HepG2 (cell line): Measurements from ENCODE around the gene MEF2D. TPM values are rescaled to one million over a fixed set of nuclear protein-coding genes. Genes with fewer than 3 reads are reported as not detected.

Source experiments
- ATF7-NPFF ChIP-seq: sonication (generic); formaldehyde crosslinking; IDR thresholded peaks from 2 replicates; pipeline ENCODE4 v1.8.1; 2023; ENCODE audit warnings: mild to moderate bottlenecking, low read depth, missing genetic modification reagents, moderate library complexity
- BORCS8-MEF2B ChIP-seq: sonication (generic); formaldehyde crosslinking; IDR thresholded peaks from 2 replicates; pipeline ENCODE4 v1.8.0; 2022; ENCODE audit warnings: mild to moderate bottlenecking, missing genetic modification reagents
- FOSL2 ChIP-seq: sonication (generic); formaldehyde crosslinking; IDR thresholded peaks from 2 replicates; pipeline ENCODE4 v1.4.0; 2020; ENCODE audit warnings: missing genetic modification reagents
- GPN1 ChIP-seq: sonication (generic); formaldehyde crosslinking; IDR thresholded peaks from 2 replicates; pipeline ENCODE4 v1.5.1; 2020; ENCODE audit warnings: missing genetic modification reagents, borderline replicate concordance
- HDAC2 ChIP-seq: sonication (generic); formaldehyde crosslinking; IDR thresholded peaks from 2 replicates; pipeline ENCODE4 v1.4.0; 2020; ENCODE audit warnings: missing genetic modification reagents
- LRRFIP1 ChIP-seq: sonication (generic); formaldehyde crosslinking; conservative IDR thresholded peaks from 2 replicates; pipeline ENCODE4 v1.4.0; 2020; ENCODE audit warnings: missing genetic modification reagents
- MZF1 ChIP-seq: sonication (generic); formaldehyde crosslinking; IDR thresholded peaks from 2 replicates; pipeline ENCODE4 v1.8.1; 2023; ENCODE audit warnings: mild to moderate bottlenecking, missing genetic modification reagents, borderline replicate concordance
- PHF8 ChIP-seq: sonication (generic); formaldehyde crosslinking; IDR thresholded peaks from 2 replicates; pipeline ENCODE4 v1.5.0; 2020; ENCODE audit warnings: missing genetic modification reagents
- SIN3A ChIP-seq: IDR thresholded peaks from 2 replicates; pipeline ENCODE4 v1.6.1; 2011; ENCODE audit warnings: low read depth, mild to moderate bottlenecking, control low read depth, low read length, borderline replicate concordance
- SP1 ChIP-seq, 2 experiments: fragments of 450-650 bp in 1 of 2; sonication (generic) in 1 of 2; formaldehyde crosslinking in 1 of 2; IDR thresholded peaks; 2 replicates each; pipeline versions ENCODE4 v1.4.0 to v1.6.1; 2016 to 2020; ENCODE audit warnings: missing genetic modification reagents in 1 of 2
- SUZ12 ChIP-seq: fragments of 150-350 bp; IDR thresholded peaks from 2 replicates; pipeline ENCODE4 v1.6.1; 2014; ENCODE audit warnings: low read depth, low read length
- USF2 ChIP-seq, 2 experiments: sonication (generic) in 1 of 2; formaldehyde crosslinking in 1 of 2; IDR thresholded peaks; 2 replicates each; pipeline versions ENCODE4 v1.5.1 to v1.6.1; 2011 to 2020; ENCODE audit warnings: borderline replicate concordance in 1 of 2, low read depth in 1 of 2, low read length in 1 of 2, mild to moderate bottlenecking in 1 of 2, missing genetic modification reagents in 1 of 2, moderate library complexity in 1 of 2
- YEATS4 ChIP-seq: sonication (generic); formaldehyde crosslinking; IDR thresholded peaks from 2 replicates; pipeline ENCODE4 v1.4.0; 2020; ENCODE audit warnings: missing genetic modification reagents, borderline replicate concordance
- ZFP37 ChIP-seq: sonication (generic); formaldehyde crosslinking; IDR thresholded peaks from 2 replicates; pipeline ENCODE4 v1.4.0; 2020; ENCODE audit warnings: missing genetic modification reagents, borderline replicate concordance
- ZNF230 ChIP-seq: sonication (generic); formaldehyde crosslinking; IDR thresholded peaks from 2 replicates; pipeline ENCODE4 v1.4.0; 2020; ENCODE audit warnings: mild to moderate bottlenecking, missing genetic modification reagents
- ZNF275 ChIP-seq: sonication (generic); formaldehyde crosslinking; IDR thresholded peaks from 2 replicates; pipeline ENCODE4 v1.8.0; 2022; ENCODE audit warnings: missing genetic modification reagents, mild to moderate bottlenecking, inconsistent platforms, borderline replicate concordance
- ZNF280B ChIP-seq: sonication (generic); formaldehyde crosslinking; IDR thresholded peaks from 2 replicates; pipeline ENCODE4 v1.5.0; 2020; ENCODE audit warnings: missing genetic modification reagents, mild to moderate bottlenecking, borderline replicate concordance
- ZNF441 ChIP-seq: sonication (generic); formaldehyde crosslinking; IDR thresholded peaks from 2 replicates; pipeline ENCODE4 v1.7.0; 2021; ENCODE audit warnings: missing genetic modification reagents, borderline replicate concordance
- ZNF563 ChIP-seq: sonication (generic); formaldehyde crosslinking; IDR thresholded peaks from 2 replicates; pipeline ENCODE4 v1.8.0; 2022; ENCODE audit warnings: mild to moderate bottlenecking, moderate library complexity, missing genetic modification reagents
- ZNF841 ChIP-seq: sonication (generic); formaldehyde crosslinking; IDR thresholded peaks from 2 replicates; pipeline ENCODE4 v1.8.1; 2023; ENCODE audit warnings: missing genetic modification reagents, borderline replicate concordance
- polyA plus RNA-seq, 8 experiments: library from polyadenylated mRNA; depleted of rRNA in 3 of 8; stranded (reverse) in 7 of 8; unstranded in 1 of 8; fragments of >200 nt; fragmentation: Illumina TruSeq in 4 of 8; extraction: Trizol in 4 of 8; gene quantifications; 2 replicates each; pipeline versions ENCODE4 v1.2.1 to v1.2.3, GENCODE V29; 2011 to 2016; ENCODE audit warnings: low read depth in 4 of 8, missing spikeins in 1 of 8, mixed read lengths in 1 of 8; ENCODE audit not compliant: insufficient read depth in 1 of 8
- total RNA-seq, 5 experiments: library from RNA; depleted of rRNA; stranded (reverse); fragments of >200 nt; fragmentation: Illumina TruSeq; extraction: Trizol; gene quantifications; 2 replicates each; pipeline ENCODE4 v1.2.3, GENCODE V29; 2016; ENCODE audit warnings: low read depth in 1 of 5

Gene MEF2D
- total and polyA plus RNA-seq, 2 of the 13 experiments (the other 11 are each of a cell fraction or from before 2014, with no cell fraction given): 1.6 to 3.9 TPM

GRCh38 chr1:156471496-156472490, 28.8 kb downstream of the MEF2D start (continued):
- TF ChIP-seq USF2 (IDR thresholded peaks at IDR 0.05; ENCODE audit: low read depth, low read length) (no peak), USF2 (CRISPR knock-in tag; IDR thresholded peaks at IDR 0.05; ENCODE audit: borderline replicate concordance) (peak; percentile 51; the same call in 1 of the 2 replicates), ZNF230 (peak; percentile 94), SIN3A (0 out of 2 replicates have a peak, but pooled peaks have one; percentile 46), GPN1 (CRISPR knock-in tag) (no peak), ZNF441 (CRISPR knock-in tag) (peak; percentile 86; the same call in 1 of the 2 replicates), PHF8 (CRISPR knock-in tag) (peak; percentile 67), ATF7-NPFF (peak; percentile 85), SP1 (IDR thresholded peaks at IDR 0.05) (no peak), SP1 (CRISPR knock-in tag; IDR thresholded peaks at IDR 0.05) (no peak), ZFP37 (peak; percentile 84; the same call in 1 of the 2 replicates), BORCS8-MEF2B (0 out of 2 replicates have a peak, but pooled peaks have one; percentile 19), ZNF280B (peak; percentile 79; the same call in 1 of the 2 replicates), FOSL2 (CRISPR knock-in tag) (peak; percentile 97), LRRFIP1 (CRISPR knock-in tag) (no peak), SUZ12 (no peak), ZNF841 (no peak), HDAC2 (CRISPR knock-in tag) (peak; percentile 98), ZNF275 (CRISPR knock-in tag) (no peak), ZNF563 (CRISPR knock-in tag) (peak; percentile 35; the same call in 1 of the 2 replicates), YEATS4 (CRISPR knock-in tag) (peak; percentile 76; the same call in 1 of the 2 replicates), MZF1 (CRISPR knock-in tag) (no peak)
